Prostate gland (tissue), 2 donors: ENCODE results near the gene ROR1.

Experiments used
- CTCF ChIP-seq, 4 experiments: fragments of 200-600 bp in 2 of 4; fragments of 450-650 bp in 2 of 4; sonication (generic) in 2 of 4; IDR thresholded peaks; 1 replicate in 3 of 4; 2 replicates in 1 of 4; pipeline ENCODE4 v1.5.1; 2016 to 2019; ENCODE audit warnings: antibody characterized with exemption in 4 of 4, mild to moderate bottlenecking in 2 of 4, moderate library complexity in 2 of 4
- POLR2A ChIP-seq: fragments of 450-650 bp; IDR thresholded peaks from one replicate; pipeline ENCODE4 v1.6.1; 2016; ENCODE audit warnings: antibody characterized with exemption, mild to moderate bottlenecking
- POLR2AphosphoS5 ChIP-seq: sonication (generic); formaldehyde crosslinking; IDR thresholded peaks from one replicate; pipeline ENCODE4 v1.6.1; 2017; ENCODE audit warnings: antibody characterized with exemption

- TF ChIP-seq CTCF (IDR thresholded peaks at IDR 0.05): no peak
- TF ChIP-seq POLR2A: no peak
- no peak for TF ChIP-seq POLR2AphosphoS5
Measured at GRCh38 chr1:63875636-63876035, 101.8 kb downstream of the ROR1 start.
